Measurements from ENCODE around the gene MTMR4. TPM values are rescaled to one million over a fixed set of nuclear protein-coding genes. Genes with fewer than 3 reads are reported as not detected.
A peak's percentile ranks its signal among the peaks of the same experiment; 100 is the strongest.
"Not testable (repeated sequence)": the region's sequence is repeated elsewhere in the genome, so short reads cannot be mapped to it uniquely, and the experiment has no call there.

MTMR4 gene
- total RNA-seq = 29.5 TPM

- peak; percentile 92 for DNase-seq
These were observed at the start of gene MTMR4 for GRCh38 chr17:58513965-58514769. MTMR4 (minus strand) TSS chr17:58514638; CDS start chr17:58514407, 231 bp downstream.

GRCh38 chr17:58560511-58560910 lies 46.1 kb upstream of the MTMR4 start:
- DNase-seq = peak; percentile 62

- DNase-seq = no peak
These were observed 43.5 kb upstream of the MTMR4 start for GRCh38 chr17:58557981-58558380.

GRCh38 chr17:58556833-58557250 lies 42.4 kb upstream of the MTMR4 start:
- peak; percentile 71 for DNase-seq

- DNase-seq = not testable (repeated sequence)
These were observed 40.7 kb upstream of the MTMR4 start for GRCh38 chr17:58555109-58555508.

GRCh38 chr17:58541249-58541648 lies 26.8 kb upstream of the MTMR4 start:
- no peak for DNase-seq

- peak; percentile 60 for DNase-seq
These were observed 25.3 kb upstream of the MTMR4 start for GRCh38 chr17:58539698-58540097.

- DNase-seq = peak; percentile 60
These were observed 24.5 kb upstream of the MTMR4 start for GRCh38 chr17:58538811-58539409.

GRCh38 chr17:58537266-58537665 lies 22.8 kb upstream of the MTMR4 start:
- DNase-seq = no peak

- DNase-seq = peak; percentile 78
These were observed 22.1 kb upstream of the MTMR4 start for GRCh38 chr17:58536542-58536941.

GRCh38 chr17:58535431-58535830 lies 21.0 kb upstream of the MTMR4 start:
- no peak for DNase-seq

- DNase-seq = no peak
These were observed 20.5 kb upstream of the MTMR4 start for GRCh38 chr17:58534901-58535421.

- DNase-seq = no peak
These were observed 19.9 kb upstream of the MTMR4 start for GRCh38 chr17:58534331-58534730.

- peak; percentile 56 for DNase-seq
These were observed 19.3 kb upstream of the MTMR4 start for GRCh38 chr17:58533616-58534188.

- no peak for DNase-seq
These were observed 18.1 kb upstream of the MTMR4 start for GRCh38 chr17:58532555-58532951.

- DNase-seq = peak; percentile 75
These were observed 17.5 kb upstream of the MTMR4 start for GRCh38 chr17:58531661-58532554.

- no peak for DNase-seq
These were observed 16.7 kb upstream of the MTMR4 start for GRCh38 chr17:58531122-58531521.

- no peak for DNase-seq
These were observed 16.2 kb upstream of the MTMR4 start for GRCh38 chr17:58530655-58531054.

GRCh38 chr17:58529275-58529674 lies 14.8 kb upstream of the MTMR4 start:
- no peak for DNase-seq

GRCh38 chr17:58528443-58528842 lies 14.0 kb upstream of the MTMR4 start:
- no peak for DNase-seq

GRCh38 chr17:58527949-58528348 lies 13.5 kb upstream of the MTMR4 start:
- no peak for DNase-seq

- DNase-seq = no peak
These were observed 12.9 kb upstream of the MTMR4 start for GRCh38 chr17:58527306-58527705.
